GM19193 (cell line): ENCODE data around the gene CCPG1.

ENCODE experiments used
- POLR2A ChIP-seq: IDR thresholded peaks from 4 replicates; pipeline ENCODE4 v1.6.1; 2011; ENCODE audit not compliant: insufficient read depth, insufficient read length; ENCODE audit errors: extremely low read depth

CCPG1 gene, protein sequence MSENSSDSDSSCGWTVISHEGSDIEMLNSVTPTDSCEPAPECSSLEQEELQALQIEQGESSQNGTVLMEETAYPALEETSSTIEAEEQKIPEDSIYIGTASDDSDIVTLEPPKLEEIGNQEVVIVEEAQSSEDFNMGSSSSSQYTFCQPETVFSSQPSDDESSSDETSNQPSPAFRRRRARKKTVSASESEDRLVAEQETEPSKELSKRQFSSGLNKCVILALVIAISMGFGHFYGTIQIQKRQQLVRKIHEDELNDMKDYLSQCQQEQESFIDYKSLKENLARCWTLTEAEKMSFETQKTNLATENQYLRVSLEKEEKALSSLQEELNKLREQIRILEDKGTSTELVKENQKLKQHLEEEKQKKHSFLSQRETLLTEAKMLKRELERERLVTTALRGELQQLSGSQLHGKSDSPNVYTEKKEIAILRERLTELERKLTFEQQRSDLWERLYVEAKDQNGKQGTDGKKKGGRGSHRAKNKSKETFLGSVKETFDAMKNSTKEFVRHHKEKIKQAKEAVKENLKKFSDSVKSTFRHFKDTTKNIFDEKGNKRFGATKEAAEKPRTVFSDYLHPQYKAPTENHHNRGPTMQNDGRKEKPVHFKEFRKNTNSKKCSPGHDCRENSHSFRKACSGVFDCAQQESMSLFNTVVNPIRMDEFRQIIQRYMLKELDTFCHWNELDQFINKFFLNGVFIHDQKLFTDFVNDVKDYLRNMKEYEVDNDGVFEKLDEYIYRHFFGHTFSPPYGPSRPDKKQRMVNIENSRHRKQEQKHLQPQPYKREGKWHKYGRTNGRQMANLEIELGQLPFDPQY

DNA sequence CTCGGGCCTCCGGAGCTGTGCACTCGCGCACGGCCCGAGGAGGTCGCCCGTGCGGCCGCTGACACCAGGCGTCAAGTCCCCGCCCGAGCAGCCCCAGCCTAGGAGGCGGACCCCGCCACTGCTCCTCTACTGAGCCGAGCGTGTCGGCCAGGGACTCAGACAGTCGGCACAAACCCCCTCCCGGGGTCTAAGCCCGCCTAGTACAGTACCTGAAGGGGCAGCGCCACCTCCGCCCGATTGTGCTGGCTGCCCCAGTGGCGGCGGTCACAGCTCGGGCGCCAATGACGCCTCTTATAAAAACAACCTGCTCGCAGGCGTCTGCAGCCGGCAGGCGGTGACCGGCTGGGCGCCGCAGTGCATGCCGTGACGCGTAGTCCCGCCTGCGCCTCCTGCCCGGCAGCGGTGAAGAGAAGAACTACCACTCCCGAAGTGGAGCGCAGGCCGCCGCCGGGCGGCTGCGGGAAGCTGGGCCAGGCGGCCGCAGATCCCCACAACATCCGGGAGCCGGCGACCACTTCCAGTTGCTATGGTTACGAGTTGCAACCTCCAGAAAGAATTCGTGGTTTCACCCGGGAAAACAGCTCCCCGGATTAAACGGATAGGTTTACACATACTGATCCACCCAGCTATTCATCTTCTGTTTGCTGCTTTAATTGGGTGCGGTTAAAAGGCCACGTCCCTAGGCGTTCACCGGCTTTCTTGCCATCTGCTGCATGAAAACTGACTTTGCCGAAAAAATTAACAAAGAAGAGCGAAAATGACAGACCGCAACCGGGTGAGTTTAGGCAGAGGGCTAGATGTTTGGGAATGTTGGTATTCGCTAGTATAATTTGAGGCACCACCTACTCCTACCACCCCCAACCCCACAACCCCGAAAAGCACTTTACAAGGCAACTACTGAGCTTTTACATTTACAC lies at the start of gene CCPG1, which contains the start of gene PIERCE2:
CCPG1 (minus strand) TSS at position 348 of the 917 bp plus-strand sequence. CDS start 18,935 bp downstream, outside the sequence.
PIERCE2 (plus strand) TSS at position 484 of the 917 bp plus-strand sequence; CDS start at position 758, 274 bp downstream.
- peak; percentile 72 for TF ChIP-seq POLR2A

DNA sequence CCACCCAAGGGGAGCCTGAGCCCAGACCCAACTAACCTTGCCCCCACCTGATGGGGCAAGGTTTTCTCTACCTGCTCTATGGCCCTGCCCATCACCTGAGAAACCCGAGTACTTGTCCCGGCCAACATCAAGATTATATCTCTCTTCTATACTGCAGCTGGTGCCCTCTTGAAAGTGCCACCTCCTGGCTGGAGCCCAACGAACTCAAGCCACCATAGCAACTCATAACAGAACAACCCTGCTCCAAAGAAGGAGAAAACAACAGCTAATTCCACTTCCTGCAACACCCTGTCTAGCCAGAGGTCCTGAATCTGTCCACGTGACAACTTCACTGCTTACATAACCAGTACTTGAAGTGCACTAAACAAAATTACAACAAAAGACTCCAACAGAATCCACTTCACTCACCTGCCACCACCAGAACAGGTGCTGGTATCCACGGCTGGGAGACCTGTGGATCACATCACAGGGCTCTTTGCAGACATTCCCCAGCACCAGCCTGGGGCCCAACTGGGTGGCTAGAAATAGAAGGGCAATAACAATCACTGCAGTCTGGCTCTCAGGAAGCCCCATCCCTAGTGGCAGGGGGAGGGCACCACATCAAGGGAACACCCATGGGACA lies 49.4 kb upstream of the CCPG1 start:
- TF ChIP-seq POLR2A: no peak

DNA sequence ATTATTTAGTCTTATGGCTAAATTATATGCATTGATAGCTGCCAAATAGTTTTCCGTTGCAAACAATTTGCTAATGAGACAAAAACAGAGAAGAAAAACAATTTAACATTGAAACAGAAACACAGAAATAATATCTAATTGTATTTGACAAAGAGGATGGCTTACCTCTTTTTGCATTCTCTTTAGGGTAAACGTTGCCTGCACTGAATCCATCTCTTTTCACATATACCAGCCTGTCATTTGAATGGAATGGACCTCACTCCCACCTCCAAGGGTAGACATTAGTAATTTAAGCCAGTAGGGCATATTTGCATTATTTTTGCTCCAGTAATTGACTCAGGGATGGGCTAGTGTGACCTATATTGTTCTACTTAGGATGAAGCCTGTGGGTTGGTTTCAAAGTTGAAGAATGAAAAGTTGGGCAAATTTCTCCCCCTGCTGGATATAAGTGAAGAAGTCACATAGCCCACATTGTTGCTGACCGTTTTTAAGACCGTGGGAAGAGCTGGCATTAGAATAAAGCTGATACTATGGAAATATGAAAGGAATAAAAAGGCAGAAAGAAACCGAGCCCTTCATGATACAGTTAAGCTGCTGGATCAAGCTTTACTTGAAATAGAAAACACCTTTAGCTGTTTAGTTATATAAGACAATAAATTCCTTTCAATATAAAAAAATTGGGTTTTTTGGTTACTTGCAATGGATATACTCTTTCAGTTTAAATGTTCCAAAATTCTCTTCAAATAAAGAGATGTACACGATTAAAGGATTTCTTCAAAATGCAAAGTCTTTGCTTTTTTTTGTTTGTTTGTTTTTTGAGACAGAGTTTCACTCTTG lies 27.0 kb upstream of the CCPG1 start:
- TF ChIP-seq POLR2A: no peak

DNA sequence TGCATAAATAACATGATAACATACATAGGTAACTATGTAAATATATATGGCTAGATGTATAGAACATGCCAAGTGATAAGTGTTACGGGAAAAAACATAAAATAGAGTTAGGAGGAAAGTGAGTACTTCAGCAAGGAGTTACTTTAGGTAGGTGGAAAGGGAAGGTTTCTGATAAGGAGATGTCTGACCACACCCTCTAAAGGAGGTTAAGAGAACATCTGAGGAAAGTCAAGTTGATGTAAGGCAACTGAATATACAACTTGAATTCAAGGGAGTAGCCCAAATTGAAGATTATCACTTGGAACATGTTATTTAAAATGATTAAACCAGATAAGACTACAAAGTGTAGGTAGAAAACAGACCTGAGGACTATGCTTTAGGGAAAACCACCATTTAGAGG lies 13.9 kb upstream of the CCPG1 start:
- TF ChIP-seq POLR2A: no peak

DNA sequence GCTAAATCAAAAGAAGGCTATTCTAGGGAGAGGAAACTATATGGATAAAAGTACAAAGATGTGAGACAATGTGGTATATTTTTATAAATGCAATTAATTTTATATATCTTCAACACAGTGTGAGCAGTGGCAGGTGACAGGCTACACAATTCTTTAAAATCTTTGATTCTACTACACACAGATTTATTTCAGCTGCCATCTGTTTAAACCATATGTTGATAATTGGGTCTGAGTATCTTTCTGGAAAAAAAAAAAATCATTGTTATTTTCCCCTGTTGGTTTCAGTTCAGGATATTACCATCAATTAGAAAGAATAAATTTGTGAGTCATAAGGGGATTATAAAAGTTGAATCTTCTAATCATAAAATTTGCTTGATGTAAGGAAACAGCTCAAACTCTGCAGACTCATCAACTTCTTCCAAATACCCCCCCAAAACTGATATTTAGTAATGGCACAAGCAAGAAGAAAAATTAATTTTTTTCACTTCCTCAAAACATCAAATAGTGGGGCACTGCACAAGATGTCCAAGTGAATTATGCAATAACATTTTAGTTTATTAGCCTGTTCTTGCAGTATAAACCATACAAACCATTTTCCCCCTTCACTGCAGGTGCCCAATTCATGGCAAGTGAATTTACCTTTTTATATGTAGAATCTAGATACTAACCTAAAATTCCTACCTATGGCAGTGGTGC lies 12.2 kb upstream of the CCPG1 start:
- TF ChIP-seq POLR2A: no peak

DNA sequence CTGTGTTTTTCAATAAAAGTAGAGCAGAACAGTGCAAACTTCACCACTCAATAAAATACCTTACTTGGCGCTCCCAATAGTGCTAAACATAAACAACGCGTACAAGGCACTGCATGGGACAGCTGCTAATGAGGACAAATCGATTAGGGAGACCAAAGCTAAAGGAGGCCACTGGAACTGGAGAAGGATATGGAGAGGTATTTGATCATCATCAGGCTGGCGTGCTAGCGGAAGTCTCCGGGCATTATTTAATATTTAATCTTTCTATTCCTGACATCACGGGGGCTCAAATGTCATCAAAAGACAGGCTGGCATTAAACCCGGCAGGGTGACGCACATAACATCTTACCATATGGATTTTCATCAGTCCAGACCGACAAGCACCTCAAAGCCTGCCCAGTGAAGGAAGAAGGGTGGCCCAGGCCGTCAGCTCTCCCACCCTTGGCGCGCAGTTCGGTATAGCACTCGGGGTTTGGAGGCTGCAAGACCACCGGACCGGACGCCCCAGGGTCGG lies 604 bp downstream of the CCPG1 start:
- no peak for TF ChIP-seq POLR2A

DNA sequence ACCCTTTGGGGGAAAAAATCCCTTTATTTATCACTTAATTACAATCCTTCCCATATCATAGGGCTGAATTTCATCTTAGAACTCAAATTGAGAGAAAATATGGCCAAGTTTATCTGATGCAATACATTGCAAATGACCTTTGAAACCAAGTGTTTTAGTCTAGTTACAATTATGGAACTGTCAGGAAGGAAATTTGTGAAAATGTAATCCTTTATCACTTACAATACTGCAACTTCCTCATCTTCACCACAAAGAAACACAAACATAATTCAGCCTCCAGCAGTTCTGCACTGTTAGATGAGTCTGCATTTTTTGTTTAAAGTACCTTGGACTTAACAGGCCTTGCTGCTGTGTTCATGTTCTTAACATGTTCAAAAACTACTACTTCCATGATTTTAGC lies 4.6 kb downstream of the CCPG1 start:
- TF ChIP-seq POLR2A: no peak

DNA sequence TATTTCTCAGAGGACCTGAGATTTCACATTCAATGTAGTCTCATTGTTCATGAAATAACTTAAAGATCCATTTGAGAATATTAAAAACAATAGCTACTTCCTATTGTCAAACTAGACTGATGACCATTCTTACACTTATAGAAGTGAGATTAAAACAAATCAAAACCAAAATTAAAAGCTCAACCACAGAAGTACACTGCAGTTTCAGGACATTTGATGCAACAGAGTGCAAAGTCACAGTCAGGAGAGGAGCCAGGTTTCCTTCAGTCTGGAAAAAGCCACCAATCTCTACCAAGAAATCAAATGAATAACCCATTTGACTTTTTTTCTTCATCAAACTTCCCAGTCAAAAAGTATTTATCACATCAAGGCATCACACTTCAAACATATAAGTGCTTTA lies 5.5 kb downstream of the CCPG1 start:
- TF ChIP-seq POLR2A: no peak

DNA sequence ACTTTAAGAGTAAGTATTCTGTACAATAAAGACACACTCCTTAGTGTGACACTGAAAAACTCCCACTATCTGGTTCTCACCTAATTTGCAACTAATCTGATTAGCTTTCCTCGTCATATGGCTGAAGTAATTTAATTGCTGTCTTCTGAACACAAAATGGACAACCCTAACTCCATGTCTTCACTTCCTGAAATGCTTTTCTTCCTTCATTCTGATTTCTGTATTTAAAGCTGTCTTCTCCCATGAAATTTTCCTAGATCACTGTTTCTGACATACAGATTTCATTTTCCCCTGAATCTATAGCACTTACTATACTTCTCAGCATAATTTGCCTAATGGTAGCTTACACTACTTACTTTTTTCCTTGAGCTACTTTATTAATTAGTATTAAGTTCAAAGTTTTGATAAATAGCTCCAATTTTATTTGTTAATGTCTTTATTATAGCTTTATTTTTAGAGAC lies 6.3 kb downstream of the CCPG1 start:
- TF ChIP-seq POLR2A: no peak

DNA sequence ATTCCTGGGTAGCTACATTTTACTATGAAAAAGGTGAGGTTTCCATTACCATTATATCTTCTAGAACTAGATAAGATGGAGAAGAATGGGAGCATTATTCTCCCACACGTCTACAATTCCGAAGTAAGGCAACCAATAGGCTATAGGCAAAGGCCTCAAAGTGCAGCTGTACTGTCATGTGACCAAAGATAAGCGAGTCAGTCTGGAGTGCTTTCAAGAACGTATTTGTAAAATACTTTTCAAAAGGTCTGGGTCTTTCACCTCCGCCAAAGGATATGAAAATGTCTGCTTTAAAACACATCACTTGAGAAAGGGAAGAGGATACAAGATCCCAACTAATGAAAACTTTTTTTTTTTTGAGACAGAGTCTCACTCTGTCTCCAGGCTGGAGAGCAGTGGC lies 9.9 kb downstream of the CCPG1 start:
- no peak for TF ChIP-seq POLR2A

DNA sequence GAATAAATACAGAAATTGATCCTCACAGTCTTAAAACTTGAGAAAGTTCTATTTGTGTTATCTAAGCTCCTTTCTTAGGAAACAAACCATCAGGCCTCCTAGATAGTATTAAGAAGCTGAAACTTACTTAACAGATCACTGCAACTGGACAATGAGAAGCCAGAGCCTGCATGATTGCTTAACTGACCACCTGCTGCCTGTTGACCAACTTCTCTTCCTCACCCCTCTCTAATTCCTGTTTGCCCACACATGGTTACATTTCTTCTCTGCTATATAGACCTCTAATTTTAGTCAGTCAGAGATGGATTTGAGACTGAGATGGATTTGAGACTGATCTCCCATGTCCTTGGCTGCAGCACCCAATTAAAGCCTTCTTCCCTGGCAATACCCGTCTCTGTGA lies 13.5 kb downstream of the CCPG1 start:
- TF ChIP-seq POLR2A: no peak

DNA sequence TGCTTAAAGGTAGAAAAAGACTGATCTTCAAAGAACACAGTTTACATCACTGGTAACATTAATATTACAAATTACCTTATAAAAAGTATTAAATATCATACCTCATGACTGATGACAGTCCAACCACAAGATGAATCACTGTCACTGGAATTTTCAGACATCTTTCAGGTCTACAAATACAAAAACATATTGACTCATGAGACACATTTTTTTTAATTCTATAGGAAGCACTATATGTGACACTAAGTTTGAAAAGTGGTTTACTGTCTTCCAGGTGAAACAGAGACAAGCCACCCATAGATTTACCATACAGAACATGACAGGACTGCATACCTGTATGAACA lies 18.9 kb downstream of the CCPG1 start:
- no peak for TF ChIP-seq POLR2A

DNA sequence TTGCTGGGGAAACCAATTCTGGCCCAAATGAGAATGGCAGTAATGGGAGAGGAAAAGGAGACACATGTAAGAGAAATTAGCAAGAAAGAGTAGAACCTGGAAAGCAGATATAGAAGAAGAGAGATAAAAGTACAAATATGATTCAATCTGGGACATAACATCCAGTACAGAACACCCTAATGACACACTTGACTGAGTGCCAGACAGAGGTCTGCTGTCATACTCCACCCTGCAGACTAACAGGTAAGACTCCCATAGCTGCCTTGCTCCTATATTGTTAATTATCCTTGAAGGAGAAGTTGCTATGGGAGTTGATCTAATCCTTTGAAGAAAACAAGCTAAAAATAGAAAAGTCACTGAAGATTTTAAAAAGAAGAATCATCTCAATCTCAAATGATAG lies 21.1 kb downstream of the CCPG1 start:
- TF ChIP-seq POLR2A: no peak

DNA sequence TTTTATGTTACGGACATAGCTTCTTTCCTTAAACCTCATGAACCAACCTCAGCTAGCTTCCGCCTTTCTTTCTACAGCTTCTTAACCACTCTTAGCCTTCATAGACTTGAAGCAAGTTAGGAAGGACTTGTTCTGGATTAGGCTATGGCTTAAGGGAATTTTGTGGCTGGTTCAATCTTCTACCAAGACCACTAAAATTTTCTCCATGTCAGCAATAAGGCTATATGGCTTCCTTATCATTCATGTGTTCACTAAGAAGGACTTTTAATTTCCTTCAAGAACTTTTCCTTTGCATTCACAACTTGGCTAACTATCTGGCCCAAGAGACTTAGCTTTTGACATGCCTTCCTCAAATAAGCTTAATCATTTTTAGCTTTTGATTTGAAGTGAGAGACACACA lies 24.5 kb downstream of the CCPG1 start:
- TF ChIP-seq POLR2A: no peak
